GM19099 (cell line): ENCODE measurements around the gene DUOXA2.

ENCODE experiments used
- POLR2A ChIP-seq: IDR thresholded peaks from 3 replicates; pipeline ENCODE4 v1.6.1; 2011; ENCODE audit warnings: low read depth; ENCODE audit not compliant: insufficient read length; ENCODE audit errors: extremely low read depth

The DUOXA2 gene

GRCh38 chr15:45143056-45143455 is 28.9 kb downstream of the DUOXA2 start:
- TF ChIP-seq POLR2A = no peak

GRCh38 chr15:45143946-45144345 is 29.8 kb downstream of the DUOXA2 start:
- no peak for TF ChIP-seq POLR2A

GRCh38 chr15:45144775-45145174 is 30.6 kb downstream of the DUOXA2 start:
- TF ChIP-seq POLR2A = no peak

GRCh38 chr15:45146405-45146804 is 32.3 kb downstream of the DUOXA2 start:
- TF ChIP-seq POLR2A = no peak

GRCh38 chr15:45147606-45148005 is 33.5 kb downstream of the DUOXA2 start:
- TF ChIP-seq POLR2A = no peak

- no peak for TF ChIP-seq POLR2A
These were observed 34.2 kb downstream of the DUOXA2 start for GRCh38 chr15:45148076-45149059.

GRCh38 chr15:45149060-45149459 is 34.9 kb downstream of the DUOXA2 start:
- no peak for TF ChIP-seq POLR2A

GRCh38 chr15:45150481-45150880 is 36.4 kb downstream of the DUOXA2 start:
- TF ChIP-seq POLR2A = no peak

- TF ChIP-seq POLR2A = no peak
These were observed 36.9 kb downstream of the DUOXA2 start for GRCh38 chr15:45150997-45151396.

- no peak for TF ChIP-seq POLR2A
These were observed 38.1 kb downstream of the DUOXA2 start for GRCh38 chr15:45151998-45152828.

- TF ChIP-seq POLR2A = no peak
These were observed 41.6 kb downstream of the DUOXA2 start for GRCh38 chr15:45155739-45156138.

GRCh38 chr15:45156744-45157455 is 42.8 kb downstream of the DUOXA2 start:
- TF ChIP-seq POLR2A = no peak

- no peak for TF ChIP-seq POLR2A
These were observed 43.8 kb downstream of the DUOXA2 start for GRCh38 chr15:45157974-45158373.

GRCh38 chr15:45161666-45162065 is 47.5 kb downstream of the DUOXA2 start:
- TF ChIP-seq POLR2A = no peak
